SK-N-SH (cell line): ENCODE data around the gene FAM76A. TPM values are rescaled to one million over a fixed set of nuclear protein-coding genes. Genes with fewer than 3 reads are reported as not detected.
"Not testable (repeated sequence)": the region's sequence is repeated elsewhere in the genome, so short reads cannot be mapped to it uniquely, and the experiment has no call there.

Experiments used
- CTCF ChIA-PET: fragments of 300-600, 350-600 bp; formaldehyde crosslinking; extraction: SDS; loops from one replicate; lab custom pipeline; 2021; lab: Yijun Ruan, JAX
- POLR2A ChIA-PET: fragments of 350-600 bp; sonication (Branson Sonifier 250); formaldehyde crosslinking; extraction: SDS; loops from one replicate; lab custom pipeline; 2020; ENCODE audit warnings: antibody characterized with exemption, inconsistent platforms; lab: Yijun Ruan, JAX
- DNase-seq: peaks from one replicate; pipeline ENCODE4 v3.0.0; 2012
- H2AFZ ChIP-seq: fragments of 200-600 bp; sonication (generic); 2 replicates; pipeline ENCODE4 v1.8.1; 2016; ENCODE audit warnings: antibody characterized with exemption, mild to moderate bottlenecking, low read depth
- H3F3A ChIP-seq: fragments of 200-600 bp; sonication (generic); replicated peaks from 2 replicates; pipeline ENCODE3; 2016; ENCODE audit warnings: antibody characterized with exemption, mild to moderate bottlenecking; ENCODE audit not compliant: insufficient read depth
- H3K27ac ChIP-seq, 2 experiments: fragments of 200-500 bp in 1 of 2; fragments of 200-600 bp in 1 of 2; sonication (Bioruptor generic) in 1 of 2; sonication (generic), shearing (Covaris generic) in 1 of 2; 2 replicates each; pipeline versions ENCODE4 v1.5.1 to v1.6.1; 2014 to 2016; ENCODE audit warnings: low read depth in 2 of 2, inconsistent platforms in 1 of 2, low read length in 1 of 2, mild to moderate bottlenecking in 1 of 2, mixed read lengths in 1 of 2
- H3K27me3 ChIP-seq: fragments of 200-600 bp; sonication (generic), shearing (Covaris generic); 2 replicates; pipeline ENCODE4 v1.6.1; 2016; ENCODE audit warnings: mixed run types; ENCODE audit not compliant: insufficient read depth
- H3K36me3 ChIP-seq, 2 experiments: fragments of 200-500 bp in 1 of 2; fragments of 200-600 bp in 1 of 2; sonication (Bioruptor generic) in 1 of 2; sonication (generic) in 1 of 2; replicated peaks in 1 of 2; 2 replicates each; pipeline versions ENCODE3 to v1.5.1; 2014 to 2016; ENCODE audit warnings: low read length in 1 of 2, mild to moderate bottlenecking in 1 of 2; ENCODE audit not compliant: insufficient read depth in 2 of 2, control insufficient read depth in 1 of 2
- H3K4me1 ChIP-seq, 2 experiments: fragments of 200-500 bp in 1 of 2; fragments of 200-600 bp in 1 of 2; sonication (Bioruptor generic) in 1 of 2; sonication (generic), shearing (Covaris generic) in 1 of 2; 2 replicates each; pipeline versions ENCODE4 v1.5.1 to v1.6.1; 2014 to 2016; ENCODE audit warnings: low read depth in 1 of 2, low read length in 1 of 2, mixed run types in 1 of 2; ENCODE audit not compliant: insufficient read depth in 2 of 2, control insufficient read depth in 1 of 2
- H3K4me2 ChIP-seq: fragments of 200-600 bp; sonication (generic), shearing (Covaris generic); 2 replicates; pipeline ENCODE4 v1.6.1; 2017; ENCODE audit warnings: mixed run types
- H3K4me3 ChIP-seq, 2 experiments: fragments of 200-500 bp in 1 of 2; fragments of 200-600 bp in 1 of 2; sonication (Bioruptor generic) in 1 of 2; sonication (generic), shearing (Covaris generic) in 1 of 2; 2 replicates each; pipeline versions ENCODE4 v1.5.1 to v1.8.1; 2014 to 2016; ENCODE audit warnings: low read depth in 2 of 2, inconsistent platforms in 1 of 2, low read length in 1 of 2, mild to moderate bottlenecking in 1 of 2, mixed read lengths in 1 of 2, moderate library complexity in 1 of 2
- H3K79me2 ChIP-seq: fragments of 200-600 bp; sonication (generic); 2 replicates; pipeline ENCODE4 v1.8.1; 2017; ENCODE audit warnings: mild to moderate bottlenecking; ENCODE audit not compliant: insufficient read depth
- H3K9ac ChIP-seq: fragments of 200-600 bp; sonication (generic); 2 replicates; pipeline ENCODE4 v1.6.1; 2017; ENCODE audit warnings: mixed run types
- H3K9me2 ChIP-seq: fragments of 200-600 bp; sonication (generic); 2 replicates; pipeline ENCODE4 v1.6.1; 2017; ENCODE audit warnings: mixed run types
- H3K9me3 ChIP-seq: fragments of 200-600 bp; sonication (generic); 2 replicates; pipeline ENCODE4 v1.6.1; 2017; ENCODE audit warnings: mixed run types, mild to moderate bottlenecking, moderate library complexity
- H4K20me1 ChIP-seq: fragments of 200-600 bp; sonication (generic); 2 replicates; pipeline ENCODE4 v1.6.1; 2017; ENCODE audit warnings: mild to moderate bottlenecking, mixed run types; ENCODE audit not compliant: insufficient read depth
- CTCF ChIP-seq: fragments of 200-600 bp; sonication (generic); IDR thresholded peaks from 2 replicates; pipeline ENCODE4 v1.6.1; 2017; ENCODE audit warnings: antibody characterized with exemption, mild to moderate bottlenecking, moderate library complexity
- EZH2phosphoT487 ChIP-seq: fragments of 200-600 bp; sonication (generic); IDR thresholded peaks from 2 replicates; pipeline ENCODE4 v1.6.1; 2017; ENCODE audit warnings: low read depth, mixed run types, mild to moderate bottlenecking, antibody characterized with exemption, moderate library complexity, borderline replicate concordance
- FOSL2 ChIP-seq: IDR thresholded peaks from 2 replicates; pipeline ENCODE4 v1.4.0; 2012; ENCODE audit warnings: low read depth, mild to moderate bottlenecking, moderate library complexity, borderline replicate concordance
- FOXJ3 ChIP-seq: sonication (generic); formaldehyde crosslinking; IDR thresholded peaks from 2 replicates; pipeline ENCODE4 v1.5.1; 2020; ENCODE audit warnings: mild to moderate bottlenecking, missing genetic modification reagents
- GABPA ChIP-seq: IDR thresholded peaks from 2 replicates; pipeline ENCODE4 v1.4.0; 2012; ENCODE audit warnings: low read depth, mild to moderate bottlenecking
- POLR2AphosphoS5 ChIP-seq: IDR thresholded peaks from 2 replicates; pipeline ENCODE4 v1.6.1; 2012; ENCODE audit warnings: low read depth, low read length
- USF2 ChIP-seq: fragments of 150-350 bp; IDR thresholded peaks from 2 replicates; pipeline ENCODE4 v1.6.1; 2017; ENCODE audit warnings: antibody characterized with exemption, low read length, low read depth, borderline replicate concordance
- WGBS: methylation state at CpG from one replicate; pipeline ENCODE4 v1.1.6; 2017; ENCODE audit warnings: low lambda C conversion rate; 5-methylcytosine and 5-hydroxymethylcytosine counted together
- polyA plus RNA-seq, 3 experiments: library from polyadenylated mRNA; depleted of rRNA; stranded (reverse); fragments of >200 nt; gene quantifications; 2 replicates each; pipeline ENCODE4 v1.2.3, GENCODE V29; 2012

FAM76A gene
- polyA plus RNA-seq, 1 of the 3 experiments (the other 2 are of a cell fraction): 2.9 TPM

GRCh38 chr1:27774654-27775053, 48.9 kb downstream of the FAM76A start:
- peak overlapping the region; percentile 92 for H3K4me2 ChIP-seq
- CTCF ChIA-PET: interaction anchor here (1.2 to 1.6 kb wide), 2 partner anchors 49 to 83 kb away, joined by 4 to 6 read pairs; partner anchors contain the start of gene FAM76A
- H3K36me3 ChIP-seq: peaks cover 0 to 4% of the 10 kb centered on the region in 2 experiments
- no peaks in the 10 kb centered on the region for H3K9me2 ChIP-seq
- H4K20me1 ChIP-seq: 0 out of 2 replicates have a peak, but pooled peaks cover 9% of the 10 kb centered on the region
- no peak for DNase-seq
- H3K27ac ChIP-seq: no peak overlapping the region
- H3K4me1 ChIP-seq: peaks cover 0 to 5% of the 10 kb centered on the region in 2 experiments; a peak in 2 of 4 replicates
- H3K79me2 ChIP-seq: peaks cover 58% of the 10 kb centered on the region
- H3K4me3 ChIP-seq: peak overlapping the region in 1 of 2 experiments; percentile 88; a peak in 2 of 4 replicates
- no peaks in the 10 kb centered on the region for H3K27me3 ChIP-seq
- no peak overlapping the region for H2AFZ ChIP-seq
- no peaks in the 10 kb centered on the region for H3F3A ChIP-seq
- WGBS: 88% methylated on average over 2 of the region's 2 CpGs
- H3K9me3 ChIP-seq: no peaks in the 10 kb centered on the region
- H3K9ac ChIP-seq: no peak overlapping the region; the same call in 1 of the 2 replicates
- POLR2A ChIA-PET: no interaction called here
- TF ChIP-seq EZH2phosphoT487: no peak
- no peak for TF ChIP-seq CTCF
- TF ChIP-seq USF2: no peak
- no peak for TF ChIP-seq GABPA
- no peak for TF ChIP-seq POLR2AphosphoS5
- TF ChIP-seq FOXJ3 (CRISPR knock-in tag): no peak
- TF ChIP-seq FOSL2: no peak

GRCh38 chr1:27775336-27775735, 49.6 kb downstream of the FAM76A start:
- H3K9me2 ChIP-seq, H3K4me1 ChIP-seq, DNase-seq, H3K9ac ChIP-seq, H3K27me3 ChIP-seq, H2AFZ ChIP-seq, H4K20me1 ChIP-seq, H3F3A ChIP-seq, H3K27ac ChIP-seq, H3K4me3 ChIP-seq, H3K36me3 ChIP-seq, H3K9me3 ChIP-seq, POLR2A ChIA-PET: not testable (repeated sequence)
- CTCF ChIA-PET: interaction anchor here (1.6 kb wide), 1 partner anchor 50 kb away, joined by 6 read pairs; the partner anchor contains the start of gene FAM76A
- peak overlapping the region; percentile 49; the same call in 1 of the 2 replicates for H3K4me2 ChIP-seq
- peaks cover 65% of the 10 kb centered on the region for H3K79me2 ChIP-seq
- WGBS: 82% methylated on average over 3 of the region's 3 CpGs

- H3K27ac ChIP-seq, H3K36me3 ChIP-seq, H3K4me3 ChIP-seq, H3K4me1 ChIP-seq, H3F3A ChIP-seq, H3K9ac ChIP-seq, H3K9me2 ChIP-seq, DNase-seq, H4K20me1 ChIP-seq, H3K9me3 ChIP-seq, H3K4me2 ChIP-seq, H3K27me3 ChIP-seq, H2AFZ ChIP-seq: not testable (repeated sequence)
- H3K79me2 ChIP-seq: peaks cover 69% of the 10 kb centered on the region
- POLR2A ChIA-PET: interaction anchor here (0.6 kb wide), 1 partner anchor 309 kb away, joined by 3 read pairs; no protein-coding TSS in a partner anchor
- CTCF ChIA-PET: interaction anchor here (1.6 kb wide), 1 partner anchor 9 kb away, joined by 3 read pairs; no protein-coding TSS in a partner anchor
These were observed 50.5 kb downstream of the FAM76A start for GRCh38 chr1:27776276-27776675.
